NT2/D1 (cell line): ENCODE results near the gene CHST15.

Source experiments
- SUZ12 ChIP-seq: IDR thresholded peaks from 2 replicates; pipeline ENCODE4 v1.6.1; 2011; ENCODE audit not compliant: insufficient read length, insufficient read depth; ENCODE audit errors: extremely low read depth
- ZNF274 ChIP-seq: IDR thresholded peaks from 2 replicates; pipeline ENCODE4 v1.6.1; 2011; ENCODE audit warnings: mild to moderate bottlenecking, low read depth, low read length

GRCh38 chr10:124032971-124033886 is 60.2 kb downstream of the CHST15 start:
- TF ChIP-seq SUZ12, result no peak
- no peak for TF ChIP-seq ZNF274
